H1 (cell line): ENCODE measurements around the gene USB1.

ENCODE experiments used
- CEBPB ChIP-seq: IDR thresholded peaks from 2 replicates; pipeline ENCODE4 v1.6.1; 2012; ENCODE audit warnings: low read depth, low read length
- EZH2 ChIP-seq: fragments of 200-600 bp; sonication (generic); IDR thresholded peaks from 2 replicates; pipeline ENCODE4 v1.7.1; 2012; ENCODE audit warnings: low read depth, mild to moderate bottlenecking, moderate library complexity, low read length, inconsistent platforms; ENCODE audit not compliant: severe bottlenecking
- GABPA ChIP-seq: IDR thresholded peaks from 2 replicates; pipeline ENCODE4 v1.6.1; 2011; ENCODE audit warnings: mild to moderate bottlenecking, low read length, moderate library complexity, borderline replicate concordance; ENCODE audit not compliant: insufficient read depth
- JUND ChIP-seq: IDR thresholded peaks from 2 replicates; pipeline ENCODE4 v1.6.1; 2011; ENCODE audit warnings: mild to moderate bottlenecking, improper control_type of control experiment, low read length
- POLR2A ChIP-seq, 2 experiments: IDR thresholded peaks; 1 replicate in 1 of 2; 2 replicates in 1 of 2; pipeline ENCODE4 v1.6.1; 2011; ENCODE audit warnings: low read depth in 2 of 2, low read length in 2 of 2, mild to moderate bottlenecking in 2 of 2; ENCODE audit errors: control extremely low read depth in 1 of 2
- SAP30 ChIP-seq: fragments of 300-600 bp; sonication (generic); IDR thresholded peaks from 2 replicates; pipeline ENCODE4 v1.7.1; 2012; ENCODE audit warnings: low read length, moderate library complexity, mild to moderate bottlenecking, inconsistent platforms; ENCODE audit not compliant: insufficient read depth, insufficient replicate concordance
- TEAD4 ChIP-seq: IDR thresholded peaks from 2 replicates; pipeline ENCODE4 v1.6.1; 2012; ENCODE audit warnings: low read depth, low read length, inconsistent platforms, mixed read lengths
- YY1 ChIP-seq: IDR thresholded peaks from 2 replicates; pipeline ENCODE4 v1.6.1; 2011; ENCODE audit warnings: low read depth, mild to moderate bottlenecking, low read length
- TF ChIP-seq, protein P1 (sequence below), 3 experiments: IDR thresholded peaks; 1 replicate in 2 of 3; 2 replicates in 1 of 3; pipeline versions ENCODE4 v1.5.1 to v1.6.1; 2011; ENCODE audit warnings: low read length in 3 of 3, mild to moderate bottlenecking in 3 of 3, inconsistent platforms in 2 of 3, low read depth in 1 of 3, moderate library complexity in 1 of 3; ENCODE audit not compliant: insufficient read depth in 1 of 3; ENCODE audit errors: control extremely low read depth in 1 of 3

- TF ChIP-seq, protein P1, sequence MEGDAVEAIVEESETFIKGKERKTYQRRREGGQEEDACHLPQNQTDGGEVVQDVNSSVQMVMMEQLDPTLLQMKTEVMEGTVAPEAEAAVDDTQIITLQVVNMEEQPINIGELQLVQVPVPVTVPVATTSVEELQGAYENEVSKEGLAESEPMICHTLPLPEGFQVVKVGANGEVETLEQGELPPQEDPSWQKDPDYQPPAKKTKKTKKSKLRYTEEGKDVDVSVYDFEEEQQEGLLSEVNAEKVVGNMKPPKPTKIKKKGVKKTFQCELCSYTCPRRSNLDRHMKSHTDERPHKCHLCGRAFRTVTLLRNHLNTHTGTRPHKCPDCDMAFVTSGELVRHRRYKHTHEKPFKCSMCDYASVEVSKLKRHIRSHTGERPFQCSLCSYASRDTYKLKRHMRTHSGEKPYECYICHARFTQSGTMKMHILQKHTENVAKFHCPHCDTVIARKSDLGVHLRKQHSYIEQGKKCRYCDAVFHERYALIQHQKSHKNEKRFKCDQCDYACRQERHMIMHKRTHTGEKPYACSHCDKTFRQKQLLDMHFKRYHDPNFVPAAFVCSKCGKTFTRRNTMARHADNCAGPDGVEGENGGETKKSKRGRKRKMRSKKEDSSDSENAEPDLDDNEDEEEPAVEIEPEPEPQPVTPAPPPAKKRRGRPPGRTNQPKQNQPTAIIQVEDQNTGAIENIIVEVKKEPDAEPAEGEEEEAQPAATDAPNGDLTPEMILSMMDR (IDR thresholded peaks at IDR 0.05; ENCODE audit: control extremely low read depth in 1 of 3, insufficient read depth in 1 of 3, low read depth in 1 of 3, low read length in 3 of 3), result no peak
- no peak for TF ChIP-seq TEAD4
- TF ChIP-seq CEBPB, result no peak
- no peak for TF ChIP-seq YY1
- TF ChIP-seq JUND, result no peak
- TF ChIP-seq POLR2A (IDR thresholded peaks at IDR 0.05; ENCODE audit: control extremely low read depth in 1 of 2, low read depth in 2 of 2, low read length in 2 of 2), result no peak
- no peak for TF ChIP-seq SAP30
- no peak for TF ChIP-seq EZH2
- no peak for TF ChIP-seq GABPA
Observed at GRCh38 chr16:58056580-58056979, 55.4 kb downstream of the USB1 start.
